ENCODE measurements around the gene ZNF687.

ZNF687 gene

GRCh38 chr1:151314137-151314875, 32.2 kb downstream of the ZNF687 start:
- DNase-seq, result no peak

GRCh38 chr1:151315565-151316235, 33.6 kb downstream of the ZNF687 start:
- no peak for DNase-seq

GRCh38 chr1:151318975-151319374, 36.9 kb downstream of the ZNF687 start:
- no peak for DNase-seq

- DNase-seq, result no peak
These were observed 42.4 kb downstream of the ZNF687 start for GRCh38 chr1:151324390-151324930.

GRCh38 chr1:151325231-151325630, 43.1 kb downstream of the ZNF687 start:
- no peak for DNase-seq

- DNase-seq, result no peak
These were observed 43.7 kb downstream of the ZNF687 start for GRCh38 chr1:151325646-151326429.

- no peak for DNase-seq
These were observed 44.6 kb downstream of the ZNF687 start for GRCh38 chr1:151326619-151327222.

- peak; percentile 96 for DNase-seq
These were observed 45.3 kb downstream of the ZNF687 start, which contains the start of gene PI4KB for GRCh38 chr1:151327223-151327902. TSS of gene PI4KB (minus strand) at chr1:151327416. CDS start at chr1:151316481, 10,935 bp downstream.

GRCh38 chr1:151327903-151328674, 46.0 kb downstream of the ZNF687 start:
- no peak for DNase-seq

GRCh38 chr1:151334822-151335221, 52.7 kb downstream of the ZNF687 start:
- DNase-seq, result no peak

GRCh38 chr1:151336556-151336955, 54.5 kb downstream of the ZNF687 start:
- no peak for DNase-seq

GRCh38 chr1:151340870-151341754, 59.0 kb downstream of the ZNF687 start:
- peak; percentile 68 for DNase-seq

All from NCI-H446 treated with DMSO at 0.1 percent for 48 hours (cell line).